Mesodermal cell (in vitro differentiated cells): ENCODE data around the gene CELF4.

ENCODE experiments used
- H3K27ac ChIP-seq: 2 replicates; pipeline ENCODE4 v1.7.0; 2013; ENCODE audit warnings: mild to moderate bottlenecking, low read depth, low read length, moderate library complexity; ENCODE audit not compliant: severe bottlenecking
- H3K36me3 ChIP-seq: 2 replicates; pipeline ENCODE4 v1.7.1; 2013; ENCODE audit warnings: mild to moderate bottlenecking, low read length, moderate library complexity; ENCODE audit not compliant: control insufficient read depth, insufficient read depth
- H3K4me1 ChIP-seq: one replicate; pipeline ENCODE4 v1.7.1; 2013; ENCODE audit warnings: mild to moderate bottlenecking, low read length; ENCODE audit not compliant: insufficient read depth, control insufficient read depth, poor library complexity, severe bottlenecking
- H3K4me3 ChIP-seq: 2 replicates; pipeline ENCODE4 v1.7.0; 2013; ENCODE audit warnings: low read length, control low read depth, mild to moderate bottlenecking; ENCODE audit not compliant: insufficient read depth, poor library complexity, severe bottlenecking; ENCODE audit errors: extremely low read depth
- H3K9me3 ChIP-seq: 2 replicates; pipeline ENCODE4 v1.7.1; 2013; ENCODE audit warnings: mild to moderate bottlenecking, low read length, moderate library complexity; ENCODE audit not compliant: control insufficient read depth
- WGBS, 2 experiments: methylation state at CpG; one replicate each; pipeline ENCODE4 v1.1.5; 2013; ENCODE audit warnings: missing lambda C conversion rate in 2 of 2; ENCODE audit not compliant: insufficient coverage in 2 of 2; 5-methylcytosine and 5-hydroxymethylcytosine counted together

The CELF4 gene

DNA sequence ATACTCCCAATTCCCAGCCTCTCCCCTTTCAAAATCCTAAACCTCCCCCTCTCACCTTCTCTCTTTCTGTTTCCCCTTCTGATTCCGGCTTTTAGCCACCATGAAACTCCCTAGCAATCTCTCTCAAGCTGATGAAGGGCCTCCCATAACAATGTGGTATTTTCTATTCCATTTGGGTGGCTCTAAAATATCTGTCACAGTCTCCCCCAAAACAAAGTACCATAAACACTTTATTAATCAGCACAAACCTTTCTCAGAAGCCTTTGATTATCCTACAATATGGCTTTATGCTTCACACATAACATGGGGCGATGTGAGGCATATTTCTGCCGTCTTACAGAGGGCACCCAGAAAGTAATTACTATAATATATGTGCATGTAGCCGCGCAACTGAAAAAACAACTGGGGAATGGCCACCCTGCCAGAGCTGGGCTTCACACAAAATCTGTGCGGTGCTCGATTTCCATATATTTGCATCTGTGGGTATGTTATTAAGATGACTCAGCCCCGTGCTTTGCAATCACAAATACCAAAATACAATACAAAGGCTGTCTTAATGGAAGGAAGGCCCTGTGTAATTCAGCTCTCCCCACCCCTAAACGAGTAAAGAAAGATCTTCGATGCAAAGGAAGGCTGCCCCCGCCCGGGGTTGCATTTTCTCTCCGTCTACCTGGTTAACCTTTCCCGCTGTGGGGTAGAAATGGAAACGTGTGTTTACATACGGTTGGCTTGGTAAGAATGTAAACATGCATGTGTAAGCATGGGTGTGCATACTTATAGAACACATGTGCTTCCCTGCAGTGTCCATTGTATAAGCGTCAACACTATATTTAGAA, 81.4 kb downstream of the CELF4 start:
- Histone ChIP-seq H3K4me3 (no peak overlapping the region), H3K27ac (no peak overlapping the region), H3K9me3 (no peaks in the 10 kb centered on the region), H3K4me1 (peaks cover 6% of the 10 kb centered on the region), H3K36me3 (no peaks in the 10 kb centered on the region)
- 7 to 11% methylated on average over 3 to 8 of the region's 17 CpGs for WGBS, 2 experiments

DNA sequence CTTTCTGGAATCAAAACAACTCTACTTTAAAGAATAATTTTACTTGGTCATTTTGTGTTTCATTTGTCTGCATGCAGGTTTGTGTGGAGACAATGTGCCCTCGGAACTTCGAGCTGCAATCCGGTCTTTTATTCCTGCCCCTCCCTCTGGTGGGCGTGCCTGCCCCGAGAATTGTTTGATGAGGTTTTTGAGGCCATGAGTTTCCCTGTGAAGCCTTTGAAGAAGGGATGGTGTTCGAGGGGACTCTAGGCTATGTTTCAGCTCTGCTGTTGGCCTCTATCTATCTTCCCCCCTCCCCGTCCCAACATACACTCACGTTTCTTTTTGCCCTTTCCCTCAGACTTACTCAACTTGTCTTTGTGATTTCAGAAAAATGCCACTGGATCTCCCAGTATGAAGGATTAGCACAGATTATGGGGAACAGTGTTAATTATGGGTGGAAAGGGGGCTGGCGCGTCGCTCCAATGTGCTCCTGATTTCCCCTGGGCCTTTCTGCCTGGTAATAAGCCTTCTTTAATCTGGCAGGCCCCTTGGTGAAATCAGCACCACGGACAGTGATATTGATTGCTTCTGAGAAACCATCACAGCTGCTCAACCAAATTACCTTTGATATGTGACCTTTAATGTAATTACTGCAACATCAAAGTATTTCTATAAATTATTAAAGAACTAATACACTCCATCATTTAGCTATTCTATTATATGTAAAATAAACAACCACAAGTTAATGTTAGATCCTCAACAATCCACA, 82.2 kb downstream of the CELF4 start:
- Histone ChIP-seq H3K4me3 (no peak overlapping the region), H3K36me3 (no peaks in the 10 kb centered on the region), H3K9me3 (no peaks in the 10 kb centered on the region), H3K4me1 (peaks cover 6% of the 10 kb centered on the region), H3K27ac (no peak overlapping the region)
- WGBS, 2 experiments: 20 to 38% methylated on average over 3 to 4 of the region's 12 CpGs

DNA sequence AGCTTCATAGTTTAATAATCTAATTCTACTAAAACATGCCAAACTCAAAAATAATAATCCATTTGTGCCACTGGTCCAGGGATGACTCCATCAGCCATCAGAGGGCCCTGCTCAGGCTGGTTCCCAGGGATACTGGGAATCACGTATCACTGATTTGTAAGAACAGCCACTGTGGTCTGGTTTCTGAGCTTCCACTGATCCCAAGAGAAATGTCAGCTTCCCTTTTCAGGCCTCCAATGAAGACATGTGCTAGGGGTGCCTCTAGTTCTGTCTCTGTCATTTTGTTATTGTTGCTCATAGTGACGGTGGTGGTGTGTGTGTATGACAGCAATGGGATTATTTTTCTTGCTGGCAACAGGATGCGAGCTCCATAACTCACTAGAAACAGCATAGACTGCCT, 83.2 kb downstream of the CELF4 start:
- no peaks in the 10 kb centered on the region for H3K36me3 ChIP-seq
- H3K4me3 ChIP-seq: no peak overlapping the region
- H3K4me1 ChIP-seq: peaks cover 6% of the 10 kb centered on the region
- no peaks in the 10 kb centered on the region for H3K9me3 ChIP-seq
- 100% methylated on average over 1 of the region's 3 CpGs for WGBS, 2 experiments
- peak overlapping the region; percentile 29 for H3K27ac ChIP-seq

DNA sequence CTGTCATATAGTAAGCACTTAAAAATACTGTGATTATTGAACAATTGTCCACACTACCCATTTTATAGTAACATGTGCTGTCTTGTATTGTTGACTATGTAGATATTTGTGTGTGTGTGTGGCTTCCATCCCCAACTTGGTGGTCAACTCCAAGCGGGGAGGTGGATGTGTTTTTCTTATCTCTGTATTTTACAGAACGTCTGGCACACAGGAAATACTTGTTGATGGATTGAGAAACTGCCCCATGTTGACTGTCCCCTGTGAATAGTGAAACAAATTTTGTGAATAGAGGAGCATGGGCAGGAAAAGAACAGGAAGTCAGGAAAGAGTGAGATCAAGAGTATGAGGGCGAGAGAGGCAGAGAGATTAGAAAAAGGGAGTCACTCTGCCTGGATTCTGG, 83.6 kb downstream of the CELF4 start:
- WGBS, 2 experiments: 50 to 73% methylated on average over 2 of the region's 3 CpGs
- Histone ChIP-seq H3K9me3 (no peaks in the 10 kb centered on the region), H3K4me1 (peaks cover 6% of the 10 kb centered on the region), H3K36me3 (no peaks in the 10 kb centered on the region), H3K27ac (no peak overlapping the region), H3K4me3 (no peak overlapping the region)

DNA sequence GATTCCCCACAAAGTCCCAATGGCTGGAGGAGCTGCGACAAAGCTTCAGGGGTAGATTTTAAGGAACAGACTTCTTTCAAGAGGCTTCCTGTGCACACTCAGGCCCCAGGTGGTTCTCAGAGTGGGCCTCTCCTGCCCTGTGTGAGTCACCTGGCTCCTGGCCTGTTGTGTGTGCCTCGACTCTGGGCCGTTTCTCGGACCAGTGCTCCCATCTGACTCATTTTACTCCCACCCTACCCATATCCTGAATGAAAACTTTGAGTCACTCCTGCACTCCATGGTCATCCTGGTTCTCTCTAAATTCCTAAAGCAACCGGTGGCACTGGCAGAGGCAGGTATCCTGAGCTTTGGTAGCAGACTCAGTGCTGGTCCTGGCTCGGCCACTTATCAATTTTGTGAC, 84.1 kb downstream of the CELF4 start:
- H3K36me3 ChIP-seq: no peaks in the 10 kb centered on the region
- H3K4me3 ChIP-seq: no peak overlapping the region
- H3K4me1 ChIP-seq: peaks cover 6% of the 10 kb centered on the region
- no peak overlapping the region for H3K27ac ChIP-seq
- no peaks in the 10 kb centered on the region for H3K9me3 ChIP-seq
- 75 to 78% methylated on average over 6 of the region's 6 CpGs for WGBS, 2 experiments

DNA sequence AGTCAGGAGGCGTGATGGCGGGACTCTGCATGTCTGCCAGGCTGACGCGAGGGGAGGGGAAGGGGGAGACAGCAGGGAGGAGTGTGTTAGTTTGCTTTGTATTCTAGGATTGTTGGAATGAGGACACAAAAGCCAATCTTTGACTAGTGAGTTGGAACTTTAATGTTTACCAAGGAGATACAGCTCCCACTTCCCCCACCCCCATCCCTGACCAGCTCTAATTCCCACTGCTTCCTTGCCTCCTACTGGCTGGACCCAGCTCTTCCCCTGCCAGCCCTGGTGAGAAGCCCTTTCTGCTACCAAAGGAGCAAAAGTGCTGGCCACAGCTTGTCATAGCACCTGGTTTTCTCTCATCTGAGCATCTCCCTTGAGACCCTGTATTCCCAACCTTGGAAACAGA, 84.5 kb downstream of the CELF4 start:
- Histone ChIP-seq H3K9me3 (no peaks in the 10 kb centered on the region), H3K4me1 (peaks cover 6% of the 10 kb centered on the region), H3K4me3 (no peak overlapping the region), H3K27ac (no peak overlapping the region), H3K36me3 (no peaks in the 10 kb centered on the region)
- 82% methylated on average over 4 of the region's 4 CpGs; no CpG with 5 or more reads in 1 of the 2 experiments for WGBS, 2 experiments

DNA sequence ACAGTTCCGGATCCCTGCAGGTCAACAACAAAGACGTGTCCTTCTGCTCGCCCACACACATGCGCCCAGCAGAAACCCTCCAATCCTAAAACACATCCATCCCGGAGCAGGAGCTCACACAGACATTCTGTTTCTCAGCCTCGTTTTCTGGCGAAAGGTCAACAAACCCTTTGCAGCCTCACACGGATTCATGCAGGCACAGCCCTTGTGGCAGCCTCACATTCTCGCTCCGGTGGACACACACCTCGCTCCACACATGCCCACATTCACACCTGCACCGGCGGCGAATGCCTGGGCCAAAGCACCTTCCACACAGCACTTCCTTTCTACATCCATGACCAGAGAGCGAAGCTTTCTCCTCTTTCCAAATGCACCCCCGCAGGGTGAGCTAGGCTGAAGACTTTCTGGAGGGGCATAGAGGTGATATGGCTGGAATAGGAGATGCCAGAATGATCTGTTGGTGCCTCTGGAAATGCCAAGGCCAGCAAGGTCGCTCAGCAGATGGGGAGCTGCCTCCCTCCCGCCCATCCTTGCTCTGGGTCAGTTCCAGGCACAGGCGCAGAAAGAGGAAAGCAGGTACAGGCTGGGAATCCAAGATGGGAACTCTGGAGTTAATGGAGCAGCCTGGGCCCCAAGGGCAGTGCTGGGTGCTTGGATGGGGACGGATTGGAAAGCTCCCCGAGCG, 88.8 kb downstream of the CELF4 start:
- WGBS, 2 experiments: 83 to 84% methylated on average over 14 to 15 of the region's 22 CpGs
- H3K36me3 ChIP-seq: no peaks in the 10 kb centered on the region
- peaks cover 3% of the 10 kb centered on the region for H3K4me1 ChIP-seq
- H3K4me3 ChIP-seq: no peak overlapping the region
- H3K27ac ChIP-seq: no peak overlapping the region
- H3K9me3 ChIP-seq: no peaks in the 10 kb centered on the region

DNA sequence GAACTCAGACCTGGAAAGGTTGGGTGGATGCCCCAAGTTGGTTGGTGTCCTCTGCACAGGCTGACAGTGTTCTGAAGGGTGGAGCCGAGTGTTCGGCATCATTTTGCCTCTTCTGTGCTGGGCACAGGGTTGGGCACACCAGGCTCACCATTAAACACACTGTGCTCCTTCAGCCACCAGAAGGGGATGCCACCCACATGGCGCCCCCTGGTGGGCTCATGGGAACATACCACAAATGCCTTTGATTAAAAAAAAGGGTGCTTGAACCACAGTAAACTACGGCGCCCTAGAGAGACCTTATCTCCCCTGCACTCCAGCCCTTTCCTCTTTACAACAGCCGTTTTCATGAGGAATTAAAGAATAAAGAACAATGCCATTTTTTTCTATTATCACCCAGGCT, 89.4 kb downstream of the CELF4 start:
- Histone ChIP-seq H3K36me3 (no peaks in the 10 kb centered on the region), H3K27ac (no peak overlapping the region), H3K4me3 (no peak overlapping the region), H3K9me3 (no peaks in the 10 kb centered on the region), H3K4me1 (no peaks in the 10 kb centered on the region)
- WGBS, 2 experiments: 24 to 29% methylated on average over 3 to 4 of the region's 6 CpGs

DNA sequence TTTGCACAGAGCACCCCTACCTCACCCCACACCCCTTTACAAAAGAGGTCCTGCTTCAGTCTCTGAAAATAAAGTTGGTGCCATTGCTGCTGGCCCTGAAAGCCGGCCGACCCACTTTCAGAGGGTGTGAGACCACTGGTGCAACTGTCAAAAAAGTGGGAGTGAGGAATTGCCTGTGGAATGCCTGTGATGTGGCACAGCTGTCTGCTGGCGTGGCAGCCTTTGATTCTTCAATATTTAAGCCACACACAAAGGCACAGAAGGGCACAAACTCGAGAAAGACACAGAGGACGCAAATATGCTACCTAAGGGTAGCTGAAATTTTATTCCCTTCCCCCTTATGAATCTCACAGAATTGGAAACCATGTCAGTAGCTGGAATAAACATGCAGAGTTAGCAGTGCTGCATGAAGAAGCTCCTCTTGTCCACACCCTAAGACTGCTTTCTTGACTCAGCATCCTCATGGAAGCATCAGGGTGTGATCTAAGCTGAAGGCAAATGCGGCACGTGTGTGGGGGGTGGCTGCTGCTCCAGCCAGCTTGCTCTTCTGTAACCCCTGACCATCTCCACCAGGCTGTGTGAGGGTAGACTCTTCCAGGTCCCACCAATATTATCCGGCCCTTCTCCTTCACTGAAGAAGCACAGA, 92.3 kb downstream of the CELF4 start:
- WGBS, 2 experiments: 73 to 76% methylated on average over 4 to 6 of the region's 8 CpGs
- no peaks in the 10 kb centered on the region for H3K4me1 ChIP-seq
- H3K36me3 ChIP-seq: no peaks in the 10 kb centered on the region
- H3K4me3 ChIP-seq: no peak overlapping the region
- no peaks in the 10 kb centered on the region for H3K9me3 ChIP-seq
- no peak overlapping the region for H3K27ac ChIP-seq

DNA sequence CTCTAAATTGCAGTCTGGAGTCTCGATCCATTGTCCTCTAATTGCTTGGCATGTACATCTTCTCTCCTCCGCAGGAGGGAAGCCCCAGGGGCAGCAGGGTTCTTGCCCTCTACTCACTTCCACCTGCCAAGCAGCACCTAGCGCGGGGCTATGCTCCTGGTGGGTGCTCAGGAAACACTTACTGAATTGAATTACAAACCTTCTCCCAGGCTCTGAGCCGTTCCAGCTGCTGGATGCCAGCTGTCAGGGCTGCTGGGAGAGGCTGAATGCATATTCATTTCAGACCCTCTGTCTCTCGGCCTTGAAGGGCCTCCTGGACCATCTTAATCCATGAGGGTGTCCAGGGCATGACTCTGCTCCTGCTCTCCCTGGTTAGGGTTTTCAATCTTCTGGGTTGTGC, 94.0 kb downstream of the CELF4 start:
- 77 to 83% methylated on average over 6 of the region's 6 CpGs for WGBS, 2 experiments
- H3K4me1 ChIP-seq: no peaks in the 10 kb centered on the region
- no peaks in the 10 kb centered on the region for H3K36me3 ChIP-seq
- H3K27ac ChIP-seq: no peak overlapping the region
- no peaks in the 10 kb centered on the region for H3K9me3 ChIP-seq
- no peak overlapping the region for H3K4me3 ChIP-seq
